ENCODE results near the gene PSMC3.

The PSMC3 gene

DNA sequence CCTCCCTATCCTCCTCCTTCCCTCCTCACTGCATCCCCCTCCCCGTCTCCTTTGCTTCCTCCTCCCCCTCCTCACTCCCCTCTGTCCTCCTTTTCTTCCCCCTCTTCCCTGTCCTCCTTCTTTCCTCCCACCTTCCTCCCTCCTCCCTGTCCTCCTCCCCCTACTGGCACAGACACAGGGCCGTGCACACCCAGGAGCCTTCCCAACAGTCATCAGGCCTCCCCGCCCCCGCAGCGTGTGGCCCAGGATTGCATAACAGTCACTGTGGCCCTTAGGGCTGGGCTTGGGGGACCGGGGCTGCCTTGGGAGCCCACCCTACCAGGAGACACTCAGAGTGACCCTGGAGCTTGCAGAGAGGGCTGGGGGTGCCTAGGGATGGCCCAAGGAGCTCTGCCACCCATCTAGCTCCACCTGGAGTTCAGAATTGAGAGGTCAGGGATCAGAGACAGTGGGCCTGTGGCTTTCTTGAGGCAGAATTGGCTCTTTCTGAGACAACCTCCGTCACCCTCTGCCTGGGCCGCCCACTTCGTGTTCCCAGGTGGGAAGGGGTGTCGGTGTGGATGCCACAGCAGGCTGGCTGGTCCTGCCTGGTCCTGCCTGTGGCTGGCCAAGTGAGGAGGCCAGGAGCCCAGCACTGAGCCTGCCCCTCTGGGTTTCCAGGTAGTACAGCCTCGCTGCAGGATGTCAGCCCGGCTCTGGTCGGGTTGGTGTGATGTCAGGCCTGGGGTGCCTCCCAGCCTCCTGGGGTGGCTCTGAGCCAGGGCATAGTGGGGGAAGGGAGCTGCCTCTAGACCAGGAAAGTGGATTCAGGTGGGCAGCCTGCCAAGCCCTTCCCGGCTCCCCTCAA is 49.5 kb downstream of the PSMC3 start:
- DNase-seq (ENCODE audit: low read depth, low spot score): no peak

DNA sequence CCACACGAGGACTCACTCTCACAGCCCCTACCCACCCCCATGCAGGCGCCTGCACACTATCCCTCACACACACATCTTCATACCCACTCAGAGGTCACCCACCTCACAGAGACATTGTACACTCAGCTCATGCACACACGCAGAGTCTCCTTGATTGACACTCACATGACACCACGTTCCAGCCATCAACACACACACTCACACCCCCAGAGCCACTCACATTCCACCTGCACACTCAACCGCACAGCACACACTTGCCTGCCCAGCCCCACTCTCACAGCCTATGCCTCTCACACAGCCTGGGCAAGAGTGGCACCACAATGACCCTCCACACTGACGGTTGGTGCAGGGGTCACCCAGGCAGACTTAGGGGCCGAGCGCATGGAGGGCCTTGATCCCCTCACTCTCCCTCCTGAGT is 50.1 kb downstream of the PSMC3 start:
- DNase-seq (ENCODE audit: low read depth, low spot score): no peak

DNA sequence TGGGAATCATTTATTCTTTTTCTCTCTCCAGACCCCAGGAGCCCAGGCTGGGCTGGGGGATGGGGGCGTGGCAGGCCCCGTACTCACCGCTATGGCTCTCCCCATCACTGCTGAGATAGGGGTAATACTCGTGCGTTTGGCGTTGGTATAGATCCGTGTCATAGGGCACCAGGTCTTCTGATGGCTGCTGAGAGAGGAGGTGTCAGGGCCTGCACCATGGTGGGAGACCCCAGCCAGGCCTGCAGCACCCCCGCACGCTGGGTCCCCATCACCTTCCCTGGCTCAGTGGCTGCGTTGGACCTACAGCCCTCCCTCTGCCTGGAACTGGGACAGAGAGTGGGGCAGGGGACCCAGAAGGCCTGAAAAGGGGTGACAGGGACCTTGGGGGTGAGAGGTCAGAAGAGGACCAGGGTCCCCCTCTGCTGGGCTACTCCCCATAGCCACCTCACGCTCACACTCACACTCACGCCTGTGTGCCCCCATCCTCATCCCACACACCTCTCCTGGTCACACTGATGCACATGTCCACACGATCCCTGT is 50.6 kb downstream of the PSMC3 start:
- DNase-seq (ENCODE audit: low read depth, low spot score): no peak

DNA sequence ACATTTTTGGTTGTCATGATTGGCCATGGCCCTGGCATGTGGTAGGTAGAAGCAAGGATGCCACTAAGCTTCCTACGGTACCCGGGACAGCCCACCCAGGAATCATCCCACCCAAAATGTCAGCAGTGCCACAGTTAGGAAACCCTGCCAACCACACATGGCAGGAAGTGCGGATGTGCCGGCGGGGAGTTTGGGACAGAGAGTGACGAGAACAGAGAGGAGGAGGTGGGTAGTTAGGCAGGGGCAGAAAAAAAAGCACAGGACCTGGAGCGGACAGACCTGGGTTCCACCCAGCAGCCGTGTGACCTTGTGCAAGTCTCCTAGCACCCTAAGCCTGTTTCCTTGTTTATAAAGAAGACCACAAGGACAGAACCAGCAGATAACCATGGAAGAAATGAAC is 51.2 kb downstream of the PSMC3 start:
- no peak for DNase-seq (ENCODE audit: low read depth, low spot score)

DNA sequence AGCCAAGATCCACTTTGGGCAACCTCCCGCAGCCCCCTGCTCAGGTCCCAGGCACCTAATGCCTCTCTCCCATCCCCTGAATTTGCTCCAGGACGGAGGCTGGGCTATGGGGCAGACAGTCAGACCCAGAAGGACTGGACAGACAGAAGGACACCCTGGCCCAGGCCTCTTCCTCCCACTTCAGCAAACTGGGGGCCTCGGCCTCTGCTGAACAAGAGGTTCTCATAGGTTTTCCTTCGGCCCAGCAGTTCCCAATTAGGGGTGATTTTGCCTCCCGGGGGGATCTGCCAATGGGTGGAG is 51.6 kb downstream of the PSMC3 start:
- DNase-seq (ENCODE audit: low read depth, low spot score): no peak

DNA sequence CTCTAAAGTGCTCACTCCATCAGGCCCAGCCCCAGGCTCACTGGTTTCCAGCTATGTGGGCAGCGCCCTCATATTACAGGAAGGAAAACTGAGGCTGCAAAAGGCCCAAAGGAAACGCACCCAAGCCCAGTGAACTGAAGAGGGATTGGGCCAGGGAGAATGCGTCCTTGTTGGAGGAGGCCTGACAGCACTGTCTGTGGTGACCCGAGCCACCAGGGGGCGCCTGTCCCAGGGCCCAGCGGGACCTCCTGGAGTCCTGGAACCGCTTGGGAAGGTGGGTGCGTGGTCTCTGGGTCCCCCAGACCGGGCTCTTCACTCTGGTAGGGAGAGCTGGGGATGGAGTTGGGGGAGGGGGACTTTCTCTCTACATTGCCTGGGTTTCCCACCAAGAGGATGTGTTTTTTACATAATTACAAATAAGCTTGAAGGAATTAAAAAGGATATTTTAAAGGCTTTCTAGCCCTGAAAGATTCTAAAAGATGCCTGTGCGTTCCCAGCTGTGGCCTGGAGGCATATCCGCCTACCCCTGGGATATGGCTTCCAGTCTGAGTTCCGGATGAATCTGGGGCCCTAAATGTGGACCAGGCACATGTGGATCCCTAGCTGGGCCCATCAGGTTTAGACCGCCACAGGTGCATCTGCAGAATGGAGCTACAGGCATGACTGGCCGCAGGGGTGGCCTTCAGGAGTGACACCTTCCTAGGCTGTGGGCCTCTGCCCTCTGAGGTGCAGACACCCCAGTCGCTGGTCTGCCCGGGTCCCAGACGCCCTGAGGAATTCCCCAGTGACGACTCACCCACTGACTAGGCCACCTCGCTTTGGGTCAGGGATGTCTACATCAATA is 52.1 kb downstream of the PSMC3 start:
- DNase-seq (ENCODE audit: low read depth, low spot score): peak; percentile 74

DNA sequence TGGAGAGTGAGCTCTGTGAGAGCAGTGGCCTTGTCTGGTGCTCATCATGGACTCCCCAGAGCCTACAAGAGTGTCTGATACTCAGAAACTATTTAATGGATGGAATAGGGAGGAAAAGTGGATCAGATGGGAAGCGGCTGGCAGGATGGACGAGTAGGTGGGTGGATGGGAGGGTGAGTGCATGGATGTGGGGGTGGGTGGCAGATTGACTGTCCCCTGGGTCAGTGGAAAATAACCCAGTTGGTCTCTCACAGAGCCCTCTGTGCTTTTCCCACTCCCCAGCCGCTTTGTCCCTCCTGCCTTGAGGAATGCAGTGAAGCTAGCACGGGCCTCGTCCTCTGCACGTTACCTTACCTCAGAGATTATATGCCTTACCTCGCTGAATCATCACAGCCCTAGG is 53.8 kb downstream of the PSMC3 start:
- no peak for DNase-seq (ENCODE audit: low read depth, low spot score)

DNA sequence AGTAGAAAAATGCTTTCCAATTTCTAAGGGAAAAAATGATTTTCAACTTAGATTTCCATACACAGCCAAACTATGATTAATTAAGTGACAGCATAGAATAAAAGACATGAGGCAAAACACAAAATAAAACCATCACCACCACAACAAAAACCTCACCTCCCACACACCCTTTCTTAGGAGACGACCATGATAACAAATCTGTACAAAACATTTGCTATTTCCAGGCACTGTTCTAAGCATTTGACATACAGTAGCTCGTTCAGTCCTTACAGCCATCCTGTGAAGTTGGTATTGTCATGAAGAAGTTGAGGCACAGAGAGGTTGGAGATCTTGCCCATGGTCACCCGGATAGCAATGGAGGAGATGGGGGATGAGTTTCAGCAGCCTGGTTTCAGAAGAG is 56.6 kb downstream of the PSMC3 start:
- DNase-seq (ENCODE audit: low read depth, low spot score): no peak
